Measurements from ENCODE around the gene OR1D5.

The OR1D5 gene

DNA sequence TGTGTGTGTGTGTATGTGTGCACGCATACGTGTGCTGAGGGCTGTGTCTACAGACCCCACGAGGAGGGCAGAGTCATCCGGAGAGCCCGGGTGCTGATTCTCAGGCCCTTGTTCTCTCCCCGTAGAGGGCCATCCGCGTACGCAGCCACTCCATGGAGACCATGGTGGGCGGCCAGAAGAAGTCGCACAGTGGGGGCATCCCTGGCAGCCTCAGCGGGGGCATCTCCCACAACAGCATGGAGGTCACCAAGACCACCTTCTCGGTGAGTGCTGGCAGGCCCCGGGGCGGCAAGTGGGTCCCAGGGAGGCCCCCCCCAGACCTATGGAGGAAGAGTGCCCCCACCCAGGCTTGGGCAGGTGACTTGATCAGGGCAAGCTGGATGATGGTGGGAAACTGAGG, 45.5 kb downstream of the OR1D5 start:
- H3K4me3 ChIP-seq (ENCODE audit: low read depth in 1 of 2, low read length in 2 of 2), result no peak overlapping the region
- no peaks in the 10 kb centered on the region for H3K4me1 ChIP-seq (ENCODE audit: control insufficient read depth in 1 of 2, insufficient read depth in 2 of 2, low read length in 2 of 2)
- H3K9me3 ChIP-seq (ENCODE audit: control insufficient read depth in 1 of 2, low read length in 2 of 2), result peaks cover 2 to 8% of the 10 kb centered on the region in 2 donors
- H3K36me3 ChIP-seq (ENCODE audit: control insufficient read depth in 1 of 2, insufficient read depth in 2 of 2, low read length in 2 of 2), result peaks cover 3 to 23% of the 10 kb centered on the region in 2 donors
- no peak overlapping the region for H3K27ac ChIP-seq (ENCODE audit: low read length)
- H3K27me3 ChIP-seq (ENCODE audit: low read depth, low read length), result no peaks in the 10 kb centered on the region

DNA sequence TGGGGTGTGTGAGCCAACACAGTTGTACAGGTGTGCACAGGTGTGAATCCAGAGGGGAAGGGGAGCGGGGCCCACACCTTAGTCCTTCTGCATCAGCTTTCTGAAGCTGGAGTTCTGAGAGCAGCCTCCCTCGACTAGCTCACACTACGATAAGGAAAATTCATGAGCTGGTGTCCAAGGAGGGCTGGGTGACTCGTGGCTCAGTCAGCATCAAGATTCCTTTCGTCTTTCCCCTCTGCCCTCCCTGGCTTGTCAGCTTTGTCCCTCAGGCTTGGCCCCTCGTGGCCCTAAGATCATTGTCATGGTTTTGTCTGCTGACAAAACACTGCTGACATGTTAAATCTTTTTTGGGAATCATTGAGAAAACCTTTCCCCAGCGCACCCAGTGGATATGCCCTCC, 47.5 kb downstream of the OR1D5 start:
- H3K4me1 ChIP-seq (ENCODE audit: control insufficient read depth in 1 of 2, insufficient read depth in 2 of 2, low read length in 2 of 2), result no peaks in the 10 kb centered on the region
- H3K9me3 ChIP-seq (ENCODE audit: control insufficient read depth in 1 of 2, low read length in 2 of 2), result no peaks in the 10 kb centered on the region
- no peak overlapping the region for H3K4me3 ChIP-seq (ENCODE audit: low read depth in 1 of 2, low read length in 2 of 2)
- peaks cover 3 to 16% of the 10 kb centered on the region in 2 donors for H3K36me3 ChIP-seq (ENCODE audit: control insufficient read depth in 1 of 2, insufficient read depth in 2 of 2, low read length in 2 of 2)
- no peak overlapping the region for H3K27ac ChIP-seq (ENCODE audit: low read length)
- H3K27me3 ChIP-seq (ENCODE audit: low read depth, low read length), result no peaks in the 10 kb centered on the region

DNA sequence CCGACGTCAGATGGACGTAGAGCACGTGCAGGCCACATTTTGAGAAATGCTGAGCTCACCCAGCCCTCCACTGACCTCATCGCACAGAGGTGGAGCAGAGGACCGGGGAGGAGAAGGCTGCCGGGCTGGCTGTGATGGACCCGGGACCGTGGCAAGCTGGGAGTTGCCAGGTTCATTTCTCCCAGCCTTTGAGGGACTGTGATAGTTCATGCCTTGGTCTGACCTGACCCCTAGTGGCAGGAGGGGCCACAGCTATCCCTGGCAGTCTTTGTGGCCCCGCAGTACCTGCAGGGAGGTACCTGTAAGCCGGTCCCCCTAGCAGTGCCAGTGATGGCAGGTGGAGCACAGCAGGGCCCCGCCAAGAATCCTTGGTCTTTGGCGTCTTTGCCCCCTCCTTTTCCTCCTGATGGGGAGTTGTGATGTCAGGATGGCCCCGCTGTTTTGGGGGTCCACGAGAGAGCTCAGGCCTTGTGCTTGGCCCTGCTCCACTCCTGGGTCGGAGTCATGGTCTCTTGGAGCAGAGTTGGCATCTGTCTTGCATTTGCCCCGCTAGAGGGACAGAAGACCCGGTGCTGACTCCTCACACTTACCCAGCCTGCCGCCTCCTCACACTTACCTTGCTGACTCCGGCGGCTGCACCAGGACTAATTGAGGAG, 50.4 kb downstream of the OR1D5 start:
- Histone ChIP-seq H3K36me3 (ENCODE audit: control insufficient read depth in 1 of 2, insufficient read depth in 2 of 2, low read length in 2 of 2) (peaks cover 4 to 6% of the 10 kb centered on the region in 2 donors), H3K27ac (ENCODE audit: low read length) (no peak overlapping the region), H3K27me3 (ENCODE audit: low read depth, low read length) (no peaks in the 10 kb centered on the region), H3K4me3 (ENCODE audit: low read depth in 1 of 2, low read length in 2 of 2) (no peak overlapping the region), H3K4me1 (ENCODE audit: control insufficient read depth in 1 of 2, insufficient read depth in 2 of 2, low read length in 2 of 2) (no peaks in the 10 kb centered on the region), H3K9me3 (ENCODE audit: control insufficient read depth in 1 of 2, low read length in 2 of 2) (no peaks in the 10 kb centered on the region)

Measured in muscle layer of duodenum (tissue), 2 donors.